CD4-positive, alpha-beta T cell treated with Interleukin-21 for 1 hour (primary cell): Measurements from ENCODE around the gene CEACAM6.

Experiments
- DNase-seq: peaks from one replicate; pipeline ENCODE4 v3.0.0-alpha.2; 2020

Gene CEACAM6

DNA sequence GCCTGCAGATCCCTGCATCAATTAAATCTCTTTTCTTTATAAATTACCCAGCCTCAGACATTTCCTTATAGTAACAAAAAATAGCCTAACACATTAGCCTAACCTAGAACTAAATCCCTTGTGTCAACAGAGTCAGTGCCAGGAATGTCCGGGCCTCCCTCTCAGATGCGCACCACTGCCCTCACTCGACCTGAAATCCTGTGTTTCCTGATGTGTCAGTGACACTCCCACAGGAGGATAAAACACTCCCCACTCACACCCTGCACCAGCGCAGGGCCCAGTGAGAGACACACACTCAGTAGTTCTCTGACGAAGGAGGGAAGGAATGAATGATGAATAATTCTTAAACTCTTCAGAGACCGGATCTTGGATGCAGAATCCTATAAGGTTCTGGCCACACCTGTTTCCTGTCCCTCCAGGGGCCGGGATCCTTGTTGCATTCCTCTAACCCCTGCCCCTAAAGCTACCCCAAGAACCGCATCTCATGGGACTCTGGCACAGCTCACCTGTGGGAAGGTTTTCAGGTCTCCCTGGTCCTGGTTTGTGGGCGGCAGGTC, 44.2 kb downstream of the CEACAM6 start:
- DNase-seq = no peak

DNA sequence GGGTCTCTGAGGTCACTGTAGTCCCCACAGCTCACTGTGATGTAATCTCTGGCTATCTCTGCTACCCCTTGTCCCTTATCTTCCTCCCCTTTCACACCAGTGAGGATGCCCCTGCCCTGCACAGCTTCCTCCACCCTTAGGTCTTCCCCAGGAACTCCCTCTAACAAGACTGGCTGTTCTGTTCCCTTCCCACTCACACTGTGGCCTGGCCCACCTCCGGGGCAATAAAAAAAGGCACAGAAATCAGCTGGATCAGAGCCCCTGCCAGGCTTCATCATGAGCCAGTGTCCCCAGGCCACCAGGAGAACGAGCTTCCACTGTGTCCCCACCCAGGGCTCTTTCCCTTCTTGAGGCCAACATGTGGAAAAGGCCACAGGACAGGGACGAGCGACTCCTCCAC, 45.7 kb downstream of the CEACAM6 start:
- DNase-seq = no peak

DNA sequence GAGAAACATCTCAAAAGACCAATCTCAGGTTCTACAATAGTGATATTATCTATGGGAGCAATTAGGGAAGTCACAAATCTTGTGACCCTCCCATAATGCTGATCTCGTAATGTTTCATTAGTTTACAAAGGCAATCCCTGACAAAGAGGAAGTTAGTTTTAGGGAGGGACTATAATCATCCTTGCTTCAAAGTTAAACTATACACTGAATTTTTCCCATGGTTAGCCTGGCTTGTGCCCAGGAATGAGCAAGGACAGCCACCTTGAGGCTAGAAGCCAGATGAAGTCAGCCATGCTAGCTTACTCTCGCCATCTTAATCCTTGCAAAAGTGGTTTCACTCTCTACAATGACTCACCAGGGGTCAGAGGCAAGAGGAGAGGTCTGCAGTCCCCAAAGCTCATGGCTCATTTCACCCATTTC, 46.5 kb downstream of the CEACAM6 start:
- DNase-seq = peak; percentile 12

DNA sequence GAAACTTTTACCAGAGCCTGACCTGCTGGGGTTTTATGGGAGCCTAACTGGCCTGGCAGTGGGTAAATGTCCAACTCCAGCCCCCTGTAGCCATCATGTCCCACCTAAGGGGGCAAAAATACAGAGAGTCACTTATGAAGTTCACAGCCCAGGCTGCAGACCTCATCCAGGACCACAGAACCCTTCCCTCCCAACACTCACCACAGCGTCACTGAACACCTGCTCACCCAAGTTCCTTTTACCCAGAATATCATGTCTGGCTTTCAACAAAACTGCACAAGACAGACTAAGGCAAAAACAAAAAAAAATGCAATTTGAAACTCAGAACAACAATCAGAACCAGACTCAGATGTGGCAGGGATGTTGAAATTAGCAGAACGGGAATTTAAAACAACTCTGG, 47.4 kb downstream of the CEACAM6 start:
- no peak for DNase-seq

DNA sequence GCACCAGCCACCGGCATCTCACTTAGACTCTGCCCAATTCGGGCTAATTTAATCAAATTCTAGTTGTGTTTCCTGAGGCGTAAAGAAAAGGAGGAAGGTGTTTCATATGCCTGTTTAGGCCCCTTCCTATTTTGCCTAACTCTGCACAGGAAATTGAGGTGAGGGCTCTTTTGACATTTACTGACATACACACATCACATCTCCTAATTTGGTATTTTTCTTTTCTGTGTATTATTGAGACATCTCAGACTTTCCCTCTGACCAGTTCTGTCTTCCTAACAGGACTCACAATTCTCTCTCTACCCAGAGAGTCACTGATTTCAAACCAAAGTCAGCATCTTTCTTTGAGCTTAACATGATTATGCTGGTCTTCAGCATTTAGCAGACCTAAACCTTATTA, 49.0 kb downstream of the CEACAM6 start:
- no peak for DNase-seq

DNA sequence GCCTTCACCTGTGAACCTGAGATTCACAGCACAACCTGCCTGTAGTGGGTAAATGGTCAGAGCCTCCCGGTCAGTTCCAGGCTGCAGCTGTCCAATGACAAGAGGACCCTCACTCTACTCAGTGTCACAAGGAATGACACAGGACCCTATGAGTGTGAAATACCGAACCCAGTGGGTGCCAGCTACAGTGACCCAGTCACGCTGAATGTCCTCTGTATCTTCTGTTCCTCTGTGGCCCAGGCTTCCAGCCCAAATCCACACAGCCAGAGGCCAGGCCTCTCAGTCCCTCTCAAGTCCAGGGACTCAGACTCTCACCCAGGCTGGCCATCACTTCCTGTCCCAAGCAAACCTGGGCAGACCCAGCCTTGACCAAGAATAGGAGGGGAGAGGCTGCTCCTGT, 51.8 kb downstream of the CEACAM6 start:
- DNase-seq = no peak

DNA sequence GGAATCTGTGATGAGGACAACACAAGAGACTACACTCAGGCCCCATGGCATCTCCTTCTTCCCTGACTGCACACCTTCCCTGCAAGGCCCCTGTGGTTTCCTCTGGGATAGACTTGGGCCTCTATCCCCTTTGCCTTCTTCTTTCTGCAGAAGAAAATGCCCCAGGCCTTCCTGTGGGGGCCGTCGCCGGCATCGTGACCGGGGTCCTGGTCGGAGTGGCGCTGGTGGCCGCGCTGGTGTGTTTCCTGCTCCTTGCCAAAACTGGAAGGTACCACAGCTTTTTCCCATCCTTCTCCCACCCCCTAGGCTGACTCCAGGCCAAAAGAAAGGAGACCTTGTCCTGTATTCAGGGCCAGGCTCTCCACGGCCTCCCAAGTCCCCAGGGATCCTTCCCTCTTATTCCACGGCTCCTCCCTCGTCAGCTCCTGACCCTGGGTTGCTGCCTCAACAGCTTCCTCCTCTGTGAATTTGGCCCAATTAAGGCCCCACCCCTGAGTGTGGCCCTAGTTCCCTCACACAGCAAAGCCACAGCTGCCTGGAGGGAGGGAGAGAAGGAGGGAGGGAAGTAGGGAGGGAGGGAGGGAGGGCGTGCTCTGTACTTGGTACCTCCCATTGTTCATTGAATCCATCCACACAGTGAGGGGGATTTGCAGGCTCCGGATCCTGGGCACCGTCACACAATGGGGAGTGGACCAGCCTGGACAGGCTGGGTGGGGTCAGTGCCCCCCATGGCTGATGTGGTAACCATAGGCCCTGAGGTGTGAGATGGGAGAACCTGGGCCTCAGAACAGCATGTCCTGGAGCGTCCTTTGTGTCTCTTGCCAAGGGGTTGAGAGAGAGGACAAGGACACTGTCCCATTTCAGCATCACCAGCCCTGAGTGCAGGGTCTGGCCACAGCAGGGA, 53.6 kb downstream of the CEACAM6 start:
- peak; percentile 10 for DNase-seq

DNA sequence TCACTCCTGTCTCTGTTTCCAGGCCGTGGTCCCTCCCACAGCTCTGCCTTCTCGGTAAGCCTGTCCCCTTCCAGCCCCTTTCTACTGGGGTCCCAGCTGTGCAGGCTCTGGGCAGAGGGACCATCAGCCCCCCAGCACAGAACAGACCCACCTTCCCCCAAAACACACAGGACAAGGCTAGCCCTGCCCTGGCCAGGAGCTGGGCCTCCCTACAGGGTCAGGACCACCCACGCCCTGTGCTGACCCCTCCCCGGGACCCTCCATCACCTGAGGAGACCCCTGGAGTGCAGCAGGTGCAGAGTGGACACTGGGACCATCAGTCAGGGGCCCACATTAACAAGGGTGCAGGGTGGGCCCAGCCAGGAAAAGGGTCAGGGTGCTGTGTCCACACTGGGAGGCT, 55.0 kb downstream of the CEACAM6 start:
- no peak for DNase-seq

DNA sequence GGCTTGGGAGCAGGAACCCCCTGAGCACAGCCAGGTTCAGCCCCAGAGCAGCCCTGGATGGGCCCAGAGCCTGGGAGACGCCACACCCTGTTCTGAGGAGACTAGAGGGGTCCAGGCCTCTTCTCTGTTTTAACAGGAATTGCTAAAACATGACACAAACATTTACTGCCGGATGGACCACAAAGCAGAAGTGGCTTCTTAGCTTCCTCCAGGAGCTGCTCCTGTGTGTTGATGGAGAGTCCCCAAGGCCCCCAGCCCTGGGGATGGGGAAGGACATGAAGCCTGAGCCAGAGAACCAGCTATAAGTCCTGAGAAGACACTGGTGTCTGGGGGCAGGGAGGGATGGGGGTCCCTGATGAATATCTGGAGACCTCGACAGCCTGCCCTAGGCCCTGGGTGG, 55.7 kb downstream of the CEACAM6 start:
- DNase-seq = peak; percentile 15

DNA sequence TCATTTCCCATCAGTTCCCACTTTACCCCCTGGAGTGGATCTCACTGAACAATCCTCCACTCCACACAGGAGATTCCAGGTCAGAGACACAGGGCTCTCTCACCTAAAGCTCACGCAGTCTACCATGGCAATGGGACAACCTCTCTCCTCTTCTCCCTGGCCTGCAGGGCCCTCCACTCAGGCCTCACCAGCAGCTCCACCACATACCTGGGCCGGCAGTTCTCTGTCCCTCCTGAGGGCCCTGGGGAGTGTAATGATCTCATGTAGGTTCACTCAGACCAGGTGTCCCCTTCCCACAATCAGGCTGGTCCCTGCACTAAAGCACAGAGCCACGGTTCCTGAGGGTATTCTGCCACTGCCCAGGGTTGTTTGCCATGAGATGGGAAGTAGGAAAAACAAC, 56.7 kb downstream of the CEACAM6 start:
- no peak for DNase-seq

DNA sequence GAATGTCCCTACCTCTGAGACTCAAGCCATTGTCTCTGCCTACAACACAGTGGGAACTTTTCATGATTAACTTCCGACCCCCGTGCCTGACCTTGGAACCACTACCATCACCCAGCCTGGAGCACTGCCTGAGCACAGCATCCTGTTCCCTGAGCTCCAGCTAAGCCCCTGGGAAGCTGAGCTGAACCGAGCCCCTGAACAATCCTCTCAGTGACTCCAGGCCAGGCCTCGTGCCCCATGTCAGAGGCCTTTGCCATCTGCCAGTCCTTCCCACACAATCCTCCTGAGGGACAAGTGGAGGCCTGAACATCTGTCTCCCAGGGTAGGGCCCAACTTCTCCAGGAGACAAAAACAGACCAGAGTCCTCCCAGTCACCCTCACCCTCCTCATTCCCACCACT, 58.6 kb downstream of the CEACAM6 start:
- no peak for DNase-seq

DNA sequence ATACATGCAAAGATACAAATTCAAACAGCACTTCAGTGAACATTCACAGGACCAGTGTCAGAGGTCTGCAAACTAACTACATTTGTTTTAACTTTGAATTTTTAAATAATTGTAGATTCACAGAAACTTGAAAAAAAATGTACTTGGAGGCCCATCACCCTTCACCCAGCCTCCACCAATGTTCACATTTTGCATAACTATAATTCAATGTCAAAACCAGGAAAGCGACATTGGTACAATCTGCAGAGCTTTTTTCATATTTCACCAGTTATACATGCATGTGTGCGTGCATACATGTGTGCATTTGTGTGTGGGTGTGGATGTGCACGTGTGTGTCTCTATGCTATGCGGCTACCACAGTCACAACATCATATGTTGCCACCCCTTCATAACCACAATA, 60.0 kb downstream of the CEACAM6 start:
- DNase-seq = no peak

DNA sequence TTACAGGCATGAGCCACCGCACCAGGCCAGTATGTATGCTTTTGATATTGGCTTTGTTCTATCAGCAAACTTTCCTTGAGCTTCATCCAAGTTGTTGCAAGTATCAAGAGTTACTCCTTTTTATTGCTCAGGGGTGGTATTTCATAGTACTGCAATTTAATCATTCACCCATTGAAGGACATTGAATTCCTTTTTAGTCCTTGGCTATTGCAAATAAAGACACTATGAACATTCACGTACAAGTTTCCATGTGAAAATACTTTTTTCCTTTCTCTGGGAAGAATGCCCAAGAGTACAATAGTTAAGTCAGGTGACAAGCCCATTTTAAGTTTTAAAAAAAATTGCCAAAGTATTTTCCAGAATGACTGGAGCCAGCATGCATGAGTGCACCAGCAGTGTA, 61.4 kb downstream of the CEACAM6 start:
- DNase-seq = no peak

DNA sequence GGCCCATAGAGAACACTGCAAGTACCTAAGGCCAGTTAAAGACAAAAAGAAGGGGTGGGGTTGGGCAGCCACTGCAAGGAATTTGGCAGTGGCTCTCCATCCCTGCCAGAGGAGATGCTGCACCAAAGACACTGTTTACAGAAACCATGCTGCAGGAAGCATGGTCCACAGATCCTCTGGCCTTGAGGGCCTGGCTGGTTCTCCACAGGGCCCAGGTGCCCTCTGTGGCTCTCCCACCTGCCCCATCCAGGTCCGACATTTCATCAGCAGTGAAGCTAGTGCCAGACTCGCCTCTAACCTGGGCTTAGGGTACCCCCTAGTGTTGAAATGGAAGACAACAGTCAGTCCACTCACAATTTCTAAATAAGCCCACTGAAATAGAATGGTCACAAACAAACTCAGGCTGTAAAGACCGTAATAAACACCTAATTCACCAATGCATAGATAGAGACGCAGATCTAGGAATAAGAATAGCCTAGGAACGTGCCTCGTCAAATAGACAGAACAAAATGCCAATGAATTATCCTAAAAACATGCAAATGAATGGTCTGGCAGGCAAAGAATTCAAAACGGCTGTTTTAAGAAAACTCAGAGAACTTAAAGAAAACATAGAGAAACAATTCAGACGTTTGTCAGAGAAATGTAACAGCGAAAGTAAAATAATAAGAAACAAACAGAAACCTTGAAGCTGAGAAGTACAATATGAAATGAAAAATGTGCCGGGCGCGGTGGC, 65.8 kb downstream of the CEACAM6 start:
- peak; percentile 64 for DNase-seq
